WTC11 (cell line): ENCODE results near the gene CELF2. TPM values are rescaled to one million over a fixed set of nuclear protein-coding genes. Genes with fewer than 3 reads are reported as not detected.
"Not testable (repeated sequence)": the region's sequence is repeated elsewhere in the genome, so short reads cannot be mapped to it uniquely, and the experiment has no call there.

Experiments used
- ATAC-seq: fragments of 200-7000 bp; cut with Tn5 transposase; 2 replicates; pipeline ENCODE4 v1.10.0; 2021; ENCODE audit warnings: mild to moderate bottlenecking, moderate library complexity
- CTCF ChIA-PET: fragments of 300-600 bp; sonication (Branson Sonifier 250); formaldehyde crosslinking; loops from one replicate; lab custom pipeline; 2021; ENCODE audit warnings: antibody characterized with exemption; lab: Charles Lee
- POLR2A ChIA-PET: fragments of 350-600 bp; sonication (Branson Sonifier 250); formaldehyde crosslinking; loops from one replicate; lab custom pipeline; 2021; ENCODE audit warnings: antibody characterized with exemption; lab: Charles Lee
- DNase-seq: peaks from one replicate; pipeline ENCODE4 v3.0.0; 2021; ENCODE audit warnings: low spot score
- H3K27ac Mint-ChIP-seq: 2 replicates; pipeline ENCODE4 v1.8.0; 2021; ENCODE audit warnings: mixed read lengths
- H3K27me3 Mint-ChIP-seq: 2 replicates; pipeline ENCODE4 v1.8.0; 2021; ENCODE audit warnings: low read depth, mild to moderate bottlenecking, moderate library complexity, mixed read lengths
- H3K36me3 Mint-ChIP-seq: 2 replicates; pipeline ENCODE4 v1.8.0; 2021; ENCODE audit warnings: mixed read lengths
- H3K4me1 Mint-ChIP-seq: 2 replicates; pipeline ENCODE4 v1.8.0; 2022; ENCODE audit warnings: mixed read lengths
- H3K4me3 Mint-ChIP-seq: 2 replicates; pipeline ENCODE4 v1.8.0; 2021; ENCODE audit warnings: mild to moderate bottlenecking, moderate library complexity, mixed read lengths
- H3K9me3 Mint-ChIP-seq: 2 replicates; pipeline ENCODE4 v1.8.0; 2021; ENCODE audit warnings: mixed read lengths
- CBFB ChIP-seq: sonication (generic); formaldehyde crosslinking; IDR thresholded peaks from 2 replicates; pipeline ENCODE4 v1.8.1; 2022; ENCODE audit warnings: mild to moderate bottlenecking, low read depth, missing genetic modification reagents
- CREB1 ChIP-seq: sonication (generic); formaldehyde crosslinking; IDR thresholded peaks from 2 replicates; pipeline ENCODE4 v1.8.0; 2023; ENCODE audit warnings: mild to moderate bottlenecking, missing genetic modification reagents
- ELF4 ChIP-seq: sonication (generic); formaldehyde crosslinking; IDR thresholded peaks from 2 replicates; pipeline ENCODE4 v1.8.1; 2022; ENCODE audit warnings: low read depth, mild to moderate bottlenecking, moderate library complexity, missing genetic modification reagents
- EMX1 ChIP-seq: fragments of 250-450 bp; sonication (Bioruptor Pico); IDR thresholded peaks from 2 replicates; pipeline ENCODE4 v1.8.0; 2021; ENCODE audit warnings: mild to moderate bottlenecking
- FOXK1 ChIP-seq: sonication (generic); formaldehyde crosslinking; IDR thresholded peaks from 2 replicates; pipeline ENCODE4 v1.8.0; 2022; ENCODE audit warnings: mild to moderate bottlenecking, moderate library complexity, missing genetic modification reagents
- GRHL2 ChIP-seq: fragments of 250-450 bp; sonication (Bioruptor Pico); IDR thresholded peaks from 2 replicates; pipeline ENCODE4 v1.8.0; 2022; ENCODE audit warnings: mild to moderate bottlenecking, moderate library complexity; ENCODE audit not compliant: insufficient replicate concordance, severe bottlenecking
- OVOL2 ChIP-seq: fragments of 250-450 bp; sonication (Bioruptor Pico); IDR thresholded peaks from 2 replicates; pipeline ENCODE4 v1.9.0; 2021; ENCODE audit warnings: mild to moderate bottlenecking, borderline replicate concordance
- RORB ChIP-seq: fragments of 250-450 bp; sonication (Bioruptor Pico); IDR thresholded peaks from 2 replicates; pipeline ENCODE4 v1.9.0; 2021; ENCODE audit warnings: mild to moderate bottlenecking
- ZNF121 ChIP-seq: sonication (generic); formaldehyde crosslinking; IDR thresholded peaks from 2 replicates; pipeline ENCODE4 v1.8.0; 2023; ENCODE audit warnings: missing genetic modification reagents
- ZNF138 ChIP-seq: sonication (generic); formaldehyde crosslinking; conservative IDR thresholded peaks from 2 replicates; pipeline ENCODE4 v1.8.1; 2022; ENCODE audit warnings: mild to moderate bottlenecking, moderate library complexity, missing genetic modification reagents
- ZNF263 ChIP-seq: sonication (generic); formaldehyde crosslinking; IDR thresholded peaks from 2 replicates; pipeline ENCODE4 v1.8.1; 2022; ENCODE audit warnings: low read depth, mild to moderate bottlenecking, moderate library complexity, missing genetic modification reagents
- total RNA-seq: library from RNA; stranded (reverse); gene quantifications from 3 replicates; pipeline ENCODE4 v1.2.3, GENCODE V29; 2021
- TF ChIP-seq, protein P1 (sequence below): sonication (generic); formaldehyde crosslinking; IDR thresholded peaks from 2 replicates; pipeline ENCODE4 v1.8.0; 2023; ENCODE audit warnings: missing genetic modification reagents, mild to moderate bottlenecking, borderline replicate concordance
- TF ChIP-seq, protein P2 (sequence below): sonication (generic); formaldehyde crosslinking; IDR thresholded peaks from 2 replicates; pipeline ENCODE4 v1.8.1; 2022; ENCODE audit warnings: missing genetic modification reagents, borderline replicate concordance
- TF ChIP-seq, protein P3 (sequence below): sonication (generic); formaldehyde crosslinking; IDR thresholded peaks from 2 replicates; pipeline ENCODE4 v1.8.0; 2022; ENCODE audit warnings: mild to moderate bottlenecking, missing genetic modification reagents
- TF ChIP-seq, protein P4 (sequence below): fragments of 250-450 bp; sonication (Bioruptor Pico); IDR thresholded peaks from 2 replicates; pipeline ENCODE4 v1.8.0; 2021; ENCODE audit warnings: mild to moderate bottlenecking
- TF ChIP-seq, protein P5 (sequence below): sonication (generic); formaldehyde crosslinking; IDR thresholded peaks from 2 replicates; pipeline ENCODE4 v1.8.0; 2022; ENCODE audit warnings: mild to moderate bottlenecking, missing genetic modification reagents

Gene CELF2
- total RNA-seq, 1 experiment from 2014 or later, result 24.6 TPM

DNA sequence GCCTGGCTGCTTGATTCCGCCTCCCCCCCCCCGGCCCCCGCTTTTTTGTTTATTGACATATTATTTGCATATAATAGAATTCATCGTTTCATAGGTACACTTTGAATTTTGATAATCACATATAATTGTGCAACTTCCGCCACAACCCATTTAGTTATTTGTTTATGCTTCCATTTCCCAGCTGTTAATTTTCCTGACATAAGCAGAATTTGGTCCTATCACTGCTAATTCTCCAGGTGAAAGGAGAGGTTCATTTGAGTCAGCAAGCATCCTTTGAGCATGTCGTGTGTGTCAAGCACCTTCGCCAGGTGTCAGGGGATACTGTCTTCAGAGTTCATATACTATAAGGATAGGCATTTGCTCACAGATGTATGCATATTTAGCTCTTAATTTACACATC lies 102.2 kb downstream of the CELF2 start (continued):
- TF ChIP-seq, protein P1, sequence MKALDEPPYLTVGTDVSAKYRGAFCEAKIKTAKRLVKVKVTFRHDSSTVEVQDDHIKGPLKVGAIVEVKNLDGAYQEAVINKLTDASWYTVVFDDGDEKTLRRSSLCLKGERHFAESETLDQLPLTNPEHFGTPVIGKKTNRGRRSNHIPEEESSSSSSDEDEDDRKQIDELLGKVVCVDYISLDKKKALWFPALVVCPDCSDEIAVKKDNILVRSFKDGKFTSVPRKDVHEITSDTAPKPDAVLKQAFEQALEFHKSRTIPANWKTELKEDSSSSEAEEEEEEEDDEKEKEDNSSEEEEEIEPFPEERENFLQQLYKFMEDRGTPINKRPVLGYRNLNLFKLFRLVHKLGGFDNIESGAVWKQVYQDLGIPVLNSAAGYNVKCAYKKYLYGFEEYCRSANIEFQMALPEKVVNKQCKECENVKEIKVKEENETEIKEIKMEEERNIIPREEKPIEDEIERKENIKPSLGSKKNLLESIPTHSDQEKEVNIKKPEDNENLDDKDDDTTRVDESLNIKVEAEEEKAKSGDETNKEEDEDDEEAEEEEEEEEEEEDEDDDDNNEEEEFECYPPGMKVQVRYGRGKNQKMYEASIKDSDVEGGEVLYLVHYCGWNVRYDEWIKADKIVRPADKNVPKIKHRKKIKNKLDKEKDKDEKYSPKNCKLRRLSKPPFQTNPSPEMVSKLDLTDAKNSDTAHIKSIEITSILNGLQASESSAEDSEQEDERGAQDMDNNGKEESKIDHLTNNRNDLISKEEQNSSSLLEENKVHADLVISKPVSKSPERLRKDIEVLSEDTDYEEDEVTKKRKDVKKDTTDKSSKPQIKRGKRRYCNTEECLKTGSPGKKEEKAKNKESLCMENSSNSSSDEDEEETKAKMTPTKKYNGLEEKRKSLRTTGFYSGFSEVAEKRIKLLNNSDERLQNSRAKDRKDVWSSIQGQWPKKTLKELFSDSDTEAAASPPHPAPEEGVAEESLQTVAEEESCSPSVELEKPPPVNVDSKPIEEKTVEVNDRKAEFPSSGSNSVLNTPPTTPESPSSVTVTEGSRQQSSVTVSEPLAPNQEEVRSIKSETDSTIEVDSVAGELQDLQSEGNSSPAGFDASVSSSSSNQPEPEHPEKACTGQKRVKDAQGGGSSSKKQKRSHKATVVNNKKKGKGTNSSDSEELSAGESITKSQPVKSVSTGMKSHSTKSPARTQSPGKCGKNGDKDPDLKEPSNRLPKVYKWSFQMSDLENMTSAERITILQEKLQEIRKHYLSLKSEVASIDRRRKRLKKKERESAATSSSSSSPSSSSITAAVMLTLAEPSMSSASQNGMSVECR, result no peak
- no peak for TF ChIP-seq CREB1 (CRISPR knock-in tag)
- no peak for TF ChIP-seq EMX1
- TF ChIP-seq RORB (CRISPR knock-in tag), result no peak
- TF ChIP-seq, protein P2, sequence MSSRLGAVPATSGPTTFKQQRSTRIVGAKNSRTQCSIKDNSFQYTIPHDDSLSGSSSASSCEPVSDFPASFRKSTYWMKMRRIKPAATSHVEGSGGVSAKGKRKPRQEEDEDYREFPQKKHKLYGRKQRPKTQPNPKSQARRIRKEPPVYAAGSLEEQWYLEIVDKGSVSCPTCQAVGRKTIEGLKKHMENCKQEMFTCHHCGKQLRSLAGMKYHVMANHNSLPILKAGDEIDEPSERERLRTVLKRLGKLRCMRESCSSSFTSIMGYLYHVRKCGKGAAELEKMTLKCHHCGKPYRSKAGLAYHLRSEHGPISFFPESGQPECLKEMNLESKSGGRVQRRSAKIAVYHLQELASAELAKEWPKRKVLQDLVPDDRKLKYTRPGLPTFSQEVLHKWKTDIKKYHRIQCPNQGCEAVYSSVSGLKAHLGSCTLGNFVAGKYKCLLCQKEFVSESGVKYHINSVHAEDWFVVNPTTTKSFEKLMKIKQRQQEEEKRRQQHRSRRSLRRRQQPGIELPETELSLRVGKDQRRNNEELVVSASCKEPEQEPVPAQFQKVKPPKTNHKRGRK (CRISPR knock-in tag), result no peak
- TF ChIP-seq, protein P3, sequence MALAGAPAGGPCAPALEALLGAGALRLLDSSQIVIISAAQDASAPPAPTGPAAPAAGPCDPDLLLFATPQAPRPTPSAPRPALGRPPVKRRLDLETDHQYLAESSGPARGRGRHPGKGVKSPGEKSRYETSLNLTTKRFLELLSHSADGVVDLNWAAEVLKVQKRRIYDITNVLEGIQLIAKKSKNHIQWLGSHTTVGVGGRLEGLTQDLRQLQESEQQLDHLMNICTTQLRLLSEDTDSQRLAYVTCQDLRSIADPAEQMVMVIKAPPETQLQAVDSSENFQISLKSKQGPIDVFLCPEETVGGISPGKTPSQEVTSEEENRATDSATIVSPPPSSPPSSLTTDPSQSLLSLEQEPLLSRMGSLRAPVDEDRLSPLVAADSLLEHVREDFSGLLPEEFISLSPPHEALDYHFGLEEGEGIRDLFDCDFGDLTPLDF (CRISPR knock-in tag), result no peak
- no peak for TF ChIP-seq FOXK1 (CRISPR knock-in tag)

DNA sequence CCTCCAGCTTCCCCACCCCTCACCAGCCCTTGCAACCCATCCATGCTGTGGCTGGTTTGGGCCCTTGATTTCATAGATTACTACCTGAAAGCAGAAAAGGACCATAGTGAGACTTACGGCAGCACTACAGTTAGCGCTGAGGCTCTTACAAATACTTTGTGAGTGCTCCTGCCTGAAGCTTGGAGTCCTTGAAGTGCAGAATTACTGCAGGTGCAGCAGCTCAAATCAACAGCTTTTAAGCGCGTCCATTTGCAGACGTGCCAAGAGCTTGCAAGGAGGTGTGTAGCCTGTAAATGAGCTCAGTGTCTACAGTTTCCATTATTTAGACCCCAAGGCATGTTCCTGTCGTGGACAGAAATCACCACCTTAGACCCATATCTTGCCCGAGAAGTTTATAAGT lies 103.0 kb downstream of the CELF2 start:
- Mint-ChIP-seq H3K27me3 (no peaks in the 10 kb centered on the region), H3K9me3 (no peaks in the 10 kb centered on the region), H3K36me3 (no peaks in the 10 kb centered on the region), H3K4me1 (peaks cover 26% of the 10 kb centered on the region), H3K27ac (no peak overlapping the region), H3K4me3 (no peak overlapping the region)
- DNase-seq, result no peak
- no peak for TF ChIP-seq GRHL2 (CRISPR knock-in tag)
- TF ChIP-seq ELF4 (CRISPR knock-in tag), result no peak
- TF ChIP-seq, protein P4, sequence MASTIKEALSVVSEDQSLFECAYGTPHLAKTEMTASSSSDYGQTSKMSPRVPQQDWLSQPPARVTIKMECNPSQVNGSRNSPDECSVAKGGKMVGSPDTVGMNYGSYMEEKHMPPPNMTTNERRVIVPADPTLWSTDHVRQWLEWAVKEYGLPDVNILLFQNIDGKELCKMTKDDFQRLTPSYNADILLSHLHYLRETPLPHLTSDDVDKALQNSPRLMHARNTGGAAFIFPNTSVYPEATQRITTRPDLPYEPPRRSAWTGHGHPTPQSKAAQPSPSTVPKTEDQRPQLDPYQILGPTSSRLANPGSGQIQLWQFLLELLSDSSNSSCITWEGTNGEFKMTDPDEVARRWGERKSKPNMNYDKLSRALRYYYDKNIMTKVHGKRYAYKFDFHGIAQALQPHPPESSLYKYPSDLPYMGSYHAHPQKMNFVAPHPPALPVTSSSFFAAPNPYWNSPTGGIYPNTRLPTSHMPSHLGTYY (CRISPR knock-in tag), result no peak
- TF ChIP-seq ZNF121 (CRISPR knock-in tag), result no peak
- TF ChIP-seq, protein P5, sequence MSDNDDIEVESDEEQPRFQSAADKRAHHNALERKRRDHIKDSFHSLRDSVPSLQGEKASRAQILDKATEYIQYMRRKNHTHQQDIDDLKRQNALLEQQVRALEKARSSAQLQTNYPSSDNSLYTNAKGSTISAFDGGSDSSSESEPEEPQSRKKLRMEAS (CRISPR knock-in tag), result no peak
- no peak for TF ChIP-seq ZNF263 (CRISPR knock-in tag)
- TF ChIP-seq ZNF138, result no peak
- TF ChIP-seq OVOL2, result no peak
- no peak for TF ChIP-seq CBFB
- no peak for TF ChIP-seq FOXK1 (CRISPR knock-in tag)
- ChIA-PET CTCF (interaction anchor here (1.4 kb wide), 1 partner anchor 14 kb away, joined by 4 read pairs; no protein-coding TSS in a partner anchor), POLR2A (no interaction called here)
- no peak for ATAC-seq

DNA sequence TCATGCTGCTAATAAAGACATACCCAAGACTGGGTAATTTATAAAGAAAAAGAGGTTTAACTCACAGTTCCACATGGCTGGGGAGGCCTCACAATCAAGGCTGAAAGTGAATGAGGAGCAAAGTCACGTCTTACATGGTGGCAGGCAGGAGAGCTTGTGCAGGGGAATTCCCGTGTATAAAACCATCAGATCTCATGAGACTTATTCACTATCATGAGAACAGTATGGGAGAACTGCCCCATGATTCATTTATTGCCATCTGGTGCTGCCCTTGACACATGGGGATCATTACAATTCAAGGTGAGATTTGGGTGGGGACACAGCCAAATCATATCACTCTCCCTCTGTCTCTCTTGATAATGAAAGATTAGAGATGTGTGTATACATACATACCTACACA lies 106.2 kb downstream of the CELF2 start:
- DNase-seq, ATAC-seq, POLR2A ChIA-PET, H3K27me3 Mint-ChIP-seq, CTCF ChIA-PET, H3K4me3 Mint-ChIP-seq, H3K36me3 Mint-ChIP-seq, H3K27ac Mint-ChIP-seq: not testable (repeated sequence)
- H3K9me3 Mint-ChIP-seq, result peaks cover 11% of the 10 kb centered on the region
- H3K4me1 Mint-ChIP-seq, result peaks cover 31% of the 10 kb centered on the region
